Motor neuron (in vitro differentiated cells): Measurements from ENCODE around the gene CLIC6. TPM values are rescaled to one million over a fixed set of nuclear protein-coding genes. Genes with fewer than 3 reads are reported as not detected.

Experiments
- ATAC-seq, 8 experiments: fragments of 200-7000 bp; cut with Tn5 transposase; replicated peaks in 6 of 8; 2 replicates each; pipeline ENCODE4 v1.8.0; 2021; ENCODE audit warnings: mild to moderate bottlenecking in 8 of 8, moderate library complexity in 8 of 8
- H3K27ac ChIP-seq, 2 donors: fragments of 250-450 bp; sonication (Bioruptor Pico); 2 replicates each; pipeline ENCODE4 v1.9.0; 2021; ENCODE audit warnings: antibody characterized with exemption in 2 of 2, mild to moderate bottlenecking in 2 of 2, moderate library complexity in 1 of 2
- H3K4me1 ChIP-seq, 2 donors: fragments of 250-450 bp; sonication (Bioruptor Pico); replicated peaks in 1 of 2; 2 replicates each; pipeline ENCODE4 v1.6.1; 2021; ENCODE audit warnings: antibody characterized with exemption in 2 of 2, mild to moderate bottlenecking in 2 of 2, moderate library complexity in 1 of 2
- H3K4me3 ChIP-seq, 5 donors: fragments of 250-450 bp; sonication (Bioruptor Pico); 2 replicates each; pipeline ENCODE4 v1.9.0; 2021; ENCODE audit warnings: antibody characterized with exemption in 5 of 5, mild to moderate bottlenecking in 5 of 5, moderate library complexity in 4 of 5
- WGBS, 10 experiments: fragments of 450-650 bp; shearing (Covaris generic); methylation state at CpG; one replicate each; pipeline ENCODE4 v1.0.0; 2022; 5-methylcytosine and 5-hydroxymethylcytosine counted together
- in situ Hi-C, 9 experiments: fragments of 400-800 bp; cut with MboI; loops; one replicate each; pipeline ENCODE4 v1.15.0; 2021; ENCODE audit warnings: low sequenced_read_pairs in 9 of 9, low pct_unique_long_range_greater_than_20kb in 2 of 9; ENCODE audit not compliant: unreplicated experiment in 9 of 9
- total RNA-seq, 8 experiments: library from RNA; unstranded; fragments of 300-600 nt; gene quantifications; 2 replicates each; pipeline versions ENCODE4 v1.2.3 to v1.2.4, GENCODE V29; 2022

Gene CLIC6
- total RNA-seq, 8 experiments from 2014 or later, result 0.05 to 3.0 (median 0.13) TPM

DNA sequence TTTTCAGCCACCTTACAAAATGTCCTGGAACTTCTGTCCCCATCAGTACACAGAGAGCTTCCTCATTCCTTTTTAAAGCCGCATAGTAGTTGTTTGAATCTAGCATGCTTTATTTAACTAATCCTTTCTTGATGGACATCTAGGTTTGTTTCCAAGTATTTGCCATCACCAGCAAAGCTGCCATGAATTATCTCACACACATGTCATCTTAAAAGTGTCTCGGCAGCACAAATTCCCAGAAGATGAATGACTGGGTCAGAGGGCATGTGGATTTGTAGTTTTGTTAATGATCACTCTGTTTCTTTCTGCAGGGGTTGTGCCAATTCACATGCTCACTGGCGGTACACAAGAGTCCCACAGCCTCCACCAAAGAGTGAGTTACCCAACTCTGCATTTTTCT, 68.3 kb downstream of the CLIC6 start:
- WGBS, 10 experiments, result 19 to 94% (median 43%) methylated on average over 1 to 3 of the region's 3 CpGs; no CpG with 5 or more reads in 1 of the 10 experiments
- in situ Hi-C loops, result loop anchor here in 6 of 9 experiments (25.0 kb wide), 1 partner anchor 1100 kb away; no protein-coding TSS in a partner anchor

DNA sequence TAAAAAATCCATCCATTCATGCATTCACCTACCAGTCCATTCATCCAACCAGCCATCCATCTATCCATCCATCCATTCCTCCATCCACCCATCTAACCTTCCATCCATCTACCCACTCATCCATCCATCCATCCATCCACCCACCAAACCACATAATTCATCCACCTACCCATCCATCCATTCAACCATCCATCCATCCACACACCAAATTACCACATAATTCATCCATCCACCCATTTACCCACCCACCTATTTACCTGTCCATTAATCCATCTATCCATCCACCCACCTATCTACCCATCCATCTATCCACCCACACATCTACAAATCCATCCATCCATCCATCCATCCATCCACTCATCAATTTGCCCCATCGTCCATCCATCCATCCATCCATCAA, 71.4 kb downstream of the CLIC6 start:
- Histone ChIP-seq H3K4me1 (no peaks in the 10 kb centered on the region), H3K4me3 (no peak overlapping the region), H3K27ac (no peak overlapping the region)
- no peak for ATAC-seq
- in situ Hi-C loops, result loop anchor here in 6 of 9 experiments (25.0 kb wide), 1 partner anchor 1097 kb away; no protein-coding TSS in a partner anchor
- 20 to 80% (median 63%) methylated on average over 1 of the region's 1 CpG; no CpG with 5 or more reads in 5 of the 10 experiments for WGBS, 10 experiments

More for the DNA sequence above, 68.3 kb downstream of the CLIC6 start:
- H3K4me1 ChIP-seq, result no peaks in the 10 kb centered on the region
- peak in 2 of 8 experiments; percentile 8 to 13 for ATAC-seq
- no peak overlapping the region for H3K4me3 ChIP-seq
- no peak overlapping the region for H3K27ac ChIP-seq

DNA sequence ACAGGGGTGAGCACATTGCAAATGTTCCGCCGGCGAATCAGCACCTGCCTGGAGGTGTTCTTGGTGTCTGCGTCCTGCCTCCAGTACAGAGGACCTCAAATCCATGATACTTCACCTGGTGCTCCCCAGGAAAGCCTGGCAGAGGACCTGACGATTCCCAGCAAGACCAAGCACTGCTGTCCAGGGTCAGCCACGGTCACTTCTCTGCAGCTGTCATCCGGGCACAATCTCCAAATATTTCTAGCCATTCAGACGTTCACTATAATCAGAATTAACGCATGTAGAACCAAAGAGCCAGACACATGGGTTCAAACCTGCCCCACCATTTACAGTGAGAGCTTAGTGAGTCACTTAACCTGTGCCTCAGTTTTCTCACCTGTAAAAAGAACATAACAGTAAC, 74.5 kb downstream of the CLIC6 start:
- Histone ChIP-seq H3K4me1 (no peaks in the 10 kb centered on the region), H3K4me3 (no peak overlapping the region), H3K27ac (no peak overlapping the region)
- in situ Hi-C loops, result loop anchor here in 6 of 9 experiments (25.0 kb wide), 1 partner anchor 1094 kb away; no protein-coding TSS in a partner anchor
- 67 to 100% (median 80%) methylated on average over 1 to 9 of the region's 9 CpGs; no CpG with 5 or more reads in 3 of the 10 experiments for WGBS, 10 experiments
- no peak for ATAC-seq

DNA sequence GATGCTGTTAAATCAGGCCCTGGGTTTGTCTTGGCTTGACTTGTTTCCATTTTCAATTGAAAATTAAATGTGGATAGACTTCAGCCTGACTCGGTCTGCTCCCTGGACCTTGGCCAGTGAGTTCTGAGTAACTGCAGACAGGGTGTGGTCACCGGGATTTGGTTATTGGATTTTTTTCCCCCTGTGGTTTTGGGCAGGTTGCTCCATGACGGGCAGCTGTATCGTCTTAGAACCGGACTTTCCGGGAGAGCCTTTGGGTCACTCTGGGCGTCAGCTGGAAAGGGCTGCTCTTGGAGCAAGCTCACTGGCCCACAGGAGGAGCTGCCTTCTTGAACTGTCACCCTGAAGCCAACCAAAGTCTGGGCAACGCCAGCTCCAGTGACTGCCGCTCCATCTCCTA, 75.0 kb downstream of the CLIC6 start:
- in situ Hi-C loops, result loop anchor here in 6 of 9 experiments (25.0 kb wide), 1 partner anchor 1093 kb away; no protein-coding TSS in a partner anchor
- H3K4me1 ChIP-seq, result no peaks in the 10 kb centered on the region
- WGBS, 10 experiments, result 0 to 64% (median 3%) methylated on average over 1 to 8 of the region's 9 CpGs; no CpG with 5 or more reads in 3 of the 10 experiments
- peak in 3 of 8 experiments; percentile 41 to 94 (median 94) for ATAC-seq
- H3K4me3 ChIP-seq, result no peak overlapping the region
- H3K27ac ChIP-seq, result no peak overlapping the region

DNA sequence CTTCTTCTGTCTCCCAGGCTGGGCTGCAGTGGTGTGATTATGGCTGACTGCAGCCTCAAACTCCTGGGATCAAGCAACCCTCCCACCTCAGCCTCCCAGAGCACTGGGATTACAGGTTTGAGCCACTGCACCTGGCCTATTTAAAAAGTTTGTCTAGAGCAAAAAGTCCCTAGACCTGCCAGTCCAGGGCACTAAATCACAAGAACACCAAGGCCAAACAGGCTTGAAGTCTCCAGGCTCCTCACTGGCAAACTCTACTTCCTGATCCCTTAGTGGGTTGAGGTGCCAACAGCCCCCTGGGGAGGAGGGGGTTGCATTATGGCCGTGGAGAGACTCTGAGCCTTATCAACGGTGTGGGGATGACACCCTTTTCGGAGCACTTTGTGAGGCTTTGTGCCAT, 76.0 kb downstream of the CLIC6 start:
- Histone ChIP-seq H3K4me3 (no peak overlapping the region), H3K4me1 (no peaks in the 10 kb centered on the region), H3K27ac (no peak overlapping the region)
- ATAC-seq, result no peak
- in situ Hi-C loops, result loop anchor here in 6 of 9 experiments (25.0 kb wide), 1 partner anchor 1092 kb away; no protein-coding TSS in a partner anchor
- WGBS, 10 experiments, result 0 to 21% (median 13%) methylated on average over 1 to 2 of the region's 3 CpGs; no CpG with 5 or more reads in 5 of the 10 experiments

DNA sequence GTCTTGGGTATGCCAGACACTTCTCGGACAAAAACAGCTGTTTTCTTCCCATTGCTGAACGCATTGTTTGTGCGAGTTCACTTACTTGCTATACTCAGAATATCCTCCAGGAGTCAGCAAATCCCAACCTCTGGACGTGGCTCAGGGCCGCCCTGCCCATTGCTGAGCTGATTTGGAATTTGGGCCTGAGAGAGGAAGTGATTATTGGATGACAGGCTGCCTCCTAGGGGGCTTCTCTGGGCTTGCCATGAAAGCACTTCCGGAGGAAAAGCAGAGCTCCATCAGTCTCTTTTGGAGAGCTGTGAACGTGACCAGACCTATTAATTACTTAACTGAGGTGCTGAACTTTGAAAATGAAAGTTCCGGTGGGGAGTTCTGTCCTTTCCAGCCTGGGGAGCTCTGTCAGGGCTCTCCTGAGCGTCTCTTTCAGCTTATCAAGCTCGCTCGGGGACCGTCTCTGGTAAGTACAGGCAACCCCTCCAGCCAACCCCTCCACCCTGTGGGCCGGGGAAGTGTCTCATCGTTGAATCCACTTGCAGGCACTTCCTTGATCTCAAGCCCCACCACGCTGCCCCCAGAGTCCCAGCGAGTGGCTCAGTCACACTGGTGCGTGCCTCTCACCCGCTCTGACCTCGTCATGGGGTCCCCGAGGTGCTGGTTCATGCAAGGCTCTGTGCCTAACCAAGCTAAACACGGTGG, 76.9 kb downstream of the CLIC6 start:
- no peak overlapping the region for H3K4me3 ChIP-seq
- H3K4me1 ChIP-seq, result no peaks in the 10 kb centered on the region
- H3K27ac ChIP-seq, result no peak overlapping the region
- 23 to 70% (median 30%) methylated on average over 4 to 9 of the region's 21 CpGs; no CpG with 5 or more reads in 3 of the 10 experiments for WGBS, 10 experiments
- in situ Hi-C loops, result loop anchor here in 6 of 9 experiments (25.0 kb wide), 1 partner anchor 1092 kb away; no protein-coding TSS in a partner anchor
- ATAC-seq, result peak; percentile 63 to 98 (median 87)

DNA sequence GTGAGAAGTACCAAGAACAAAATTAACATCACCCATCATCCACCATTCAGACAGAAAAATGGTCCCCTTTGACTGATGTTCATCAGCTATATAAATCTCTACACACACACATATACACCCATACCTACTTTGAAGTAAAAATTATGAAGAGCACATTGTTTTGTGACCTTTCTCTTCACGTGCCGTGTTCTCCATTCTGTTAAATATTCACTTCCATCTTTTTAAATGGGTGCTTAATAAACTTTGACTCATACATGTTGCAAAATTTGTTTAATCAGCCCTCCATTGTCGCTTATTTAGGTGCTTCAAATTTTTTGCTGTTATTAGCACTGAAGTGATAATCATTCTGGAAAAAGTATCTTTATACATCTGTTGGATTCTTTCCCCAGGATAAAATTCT, 80.1 kb downstream of the CLIC6 start:
- Histone ChIP-seq H3K4me1 (no peaks in the 10 kb centered on the region), H3K4me3 (no peak overlapping the region), H3K27ac (no peak overlapping the region)
- no peak for ATAC-seq
- WGBS, 10 experiments, result 56 to 100% (median 84%) methylated on average over 1 to 3 of the region's 3 CpGs; no CpG with 5 or more reads in 1 of the 10 experiments
- in situ Hi-C loops, result loop anchor here in 6 of 9 experiments (25.0 kb wide), 1 partner anchor 1088 kb away; no protein-coding TSS in a partner anchor

DNA sequence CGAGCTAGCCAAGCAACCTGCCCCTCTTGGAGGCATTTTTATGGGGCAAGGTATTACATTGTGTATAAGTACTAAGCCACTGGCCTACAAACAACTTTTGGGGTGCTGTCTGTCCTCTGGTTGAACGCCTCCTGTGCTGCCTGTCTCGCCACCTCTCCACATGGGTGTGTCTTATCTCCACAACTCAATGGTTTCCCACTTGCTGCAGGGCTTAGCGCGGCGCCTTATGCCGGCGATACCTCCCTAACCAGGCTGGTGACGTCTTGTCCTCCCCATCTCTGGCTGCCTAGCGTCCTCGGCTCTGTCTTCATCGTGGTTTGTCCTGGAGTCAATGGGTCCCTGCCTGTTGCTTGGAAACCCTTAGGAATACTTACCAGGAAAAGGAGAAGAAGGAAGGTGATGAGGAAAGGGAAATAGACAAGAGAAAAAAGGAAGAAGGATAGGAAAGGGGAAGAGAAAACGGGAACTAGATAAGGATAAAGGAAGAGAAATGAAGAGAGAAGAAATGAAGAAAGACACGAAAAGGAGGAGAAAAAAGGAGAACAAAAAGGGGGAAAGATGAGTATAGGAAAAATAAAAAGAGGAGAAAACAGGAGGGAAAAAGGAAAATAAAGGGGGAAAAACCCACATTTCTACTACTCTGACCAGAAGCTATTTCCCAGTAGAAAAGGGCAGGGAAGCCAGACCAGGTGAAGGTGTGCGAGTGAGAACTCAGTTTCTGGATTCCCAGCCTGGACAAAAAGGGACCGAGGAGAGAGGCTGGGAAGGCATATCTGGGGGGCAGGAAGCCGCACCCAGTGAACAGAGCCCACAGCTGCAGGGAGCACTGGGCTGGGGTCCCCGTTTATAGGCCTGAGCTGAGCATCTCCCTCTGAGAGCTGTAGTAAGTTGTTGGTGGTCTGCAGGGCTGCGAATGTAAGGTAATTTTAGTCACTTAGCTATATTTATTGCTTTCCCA, 86.2 kb downstream of the CLIC6 start:
- no peak for ATAC-seq
- in situ Hi-C loops, result no loop called here
- 63 to 88% (median 74%) methylated on average over 2 to 18 of the region's 19 CpGs for WGBS, 10 experiments
- Histone ChIP-seq H3K4me3 (no peak overlapping the region), H3K27ac (no peak overlapping the region), H3K4me1 (no peaks in the 10 kb centered on the region)

DNA sequence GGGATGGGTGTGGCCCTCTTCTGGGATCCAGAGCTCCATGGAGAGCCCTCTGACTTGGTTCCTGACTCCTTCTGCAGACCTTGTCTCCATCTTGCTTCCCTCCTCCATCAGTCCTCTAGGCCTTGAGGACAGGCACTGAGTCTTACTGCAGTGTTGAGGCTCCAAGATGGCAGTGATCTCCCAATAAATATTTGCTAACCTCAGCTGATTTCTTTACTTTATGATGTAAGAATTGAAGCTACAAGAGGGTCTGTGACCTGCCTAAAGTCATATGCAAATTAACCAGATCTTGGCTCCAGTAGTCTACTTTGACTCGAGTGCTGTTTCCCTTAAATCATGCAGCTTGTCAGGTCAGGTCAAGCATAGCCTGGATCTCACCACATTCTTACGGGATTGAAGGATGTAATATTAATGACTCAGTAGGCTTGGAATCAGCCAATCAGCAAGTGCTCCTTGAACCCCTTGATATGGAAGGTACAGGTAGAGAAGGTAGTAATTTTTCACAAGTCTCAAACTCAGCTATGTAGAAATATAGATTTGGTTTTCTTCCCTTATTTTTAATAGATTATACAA, 93.0 kb downstream of the CLIC6 start:
- WGBS, 10 experiments, result 60 to 100% (median 74%) methylated on average over 1 to 2 of the region's 2 CpGs; no CpG with 5 or more reads in 2 of the 10 experiments
- no peak overlapping the region for H3K4me3 ChIP-seq
- H3K27ac ChIP-seq, result no peak overlapping the region
- no peak for ATAC-seq
- in situ Hi-C loops, result no loop called here
- no peaks in the 10 kb centered on the region for H3K4me1 ChIP-seq

DNA sequence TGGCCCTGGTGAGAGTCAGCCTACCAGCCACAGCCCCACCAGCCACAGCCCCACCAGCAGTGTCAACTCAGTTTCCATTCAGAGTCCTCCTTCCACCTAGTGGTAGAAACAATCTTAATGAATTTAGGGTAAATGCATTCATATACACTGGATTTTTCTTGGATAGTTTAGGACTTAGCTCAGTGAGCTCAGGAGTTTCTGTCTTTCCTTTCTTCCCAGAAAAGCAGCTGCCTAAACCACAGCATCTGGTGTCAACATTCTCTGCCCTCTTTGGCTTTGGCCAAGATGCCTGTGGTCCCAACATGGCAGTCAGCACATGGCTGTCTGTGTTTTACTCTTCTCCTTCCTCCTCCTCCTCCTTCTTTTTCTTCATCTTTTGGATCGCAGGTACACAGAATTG, 94.0 kb downstream of the CLIC6 start:
- in situ Hi-C loops, result no loop called here
- no peak for ATAC-seq
- Histone ChIP-seq H3K4me1 (no peaks in the 10 kb centered on the region), H3K27ac (no peak overlapping the region), H3K4me3 (no peak overlapping the region)
- WGBS, 10 experiments, result 14 to 100% (median 86%) methylated on average over 1 of the region's 1 CpG; no CpG with 5 or more reads in 5 of the 10 experiments

DNA sequence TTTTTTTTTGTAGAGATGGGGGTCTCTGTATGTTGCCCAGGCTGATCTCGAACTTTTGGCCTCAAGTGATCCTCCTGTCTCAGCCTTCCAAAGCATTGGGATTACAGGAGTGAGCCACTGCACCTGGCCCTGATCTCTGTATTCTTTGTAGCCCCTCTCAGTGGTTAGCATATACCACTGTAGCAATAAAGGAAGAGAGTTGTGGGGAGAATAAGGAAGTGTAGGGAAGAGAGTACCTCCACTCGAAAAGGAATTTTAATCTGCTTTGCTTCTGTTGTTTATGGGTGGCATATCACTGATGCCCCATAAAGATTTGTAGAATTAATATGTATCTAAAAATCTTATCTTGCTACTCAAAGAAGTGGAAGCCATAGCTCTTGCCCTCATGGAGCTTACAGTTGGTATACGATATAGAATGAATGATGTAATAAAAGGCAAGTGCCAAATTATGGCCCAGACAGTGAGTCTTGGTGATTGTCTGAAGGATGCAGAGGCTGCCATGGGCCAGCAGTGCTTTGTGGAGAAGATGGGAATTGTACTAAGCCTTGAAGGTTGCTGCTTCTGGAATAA, 96.0 kb downstream of the CLIC6 start:
- Histone ChIP-seq H3K27ac (no peak overlapping the region), H3K4me1 (no peaks in the 10 kb centered on the region), H3K4me3 (no peak overlapping the region)
- in situ Hi-C loops, result no loop called here
- ATAC-seq, result no peak
- WGBS, 10 experiments, result 44 to 88% (median 63%) methylated on average over 1 to 3 of the region's 3 CpGs; no CpG with 5 or more reads in 3 of the 10 experiments

DNA sequence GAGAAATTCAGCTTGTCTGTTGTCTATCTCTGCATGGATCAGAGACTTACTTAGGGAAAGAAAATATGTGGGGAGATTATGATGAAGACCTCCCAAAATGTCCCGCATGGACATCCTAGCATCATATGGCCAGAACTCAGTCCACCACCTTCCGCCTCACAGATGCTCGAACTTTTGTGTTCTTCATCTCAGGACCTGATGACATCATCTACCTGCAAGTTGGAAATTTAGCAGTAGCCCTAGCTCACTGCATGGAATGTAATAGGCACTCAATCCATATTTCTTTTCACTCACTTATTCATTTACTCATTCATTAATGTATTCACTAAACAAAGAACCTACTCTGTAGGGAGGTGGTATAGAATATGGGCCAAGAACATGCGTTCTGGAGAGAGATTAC, 96.8 kb downstream of the CLIC6 start:
- no peak overlapping the region for H3K4me3 ChIP-seq
- in situ Hi-C loops, result no loop called here
- peaks cover 0 to 4% of the 10 kb centered on the region in 2 donors for H3K4me1 ChIP-seq
- ATAC-seq, result no peak
- H3K27ac ChIP-seq, result no peak overlapping the region
- WGBS, 10 experiments, result 67 to 100% (median 86%) methylated on average over 1 to 4 of the region's 4 CpGs
